ENCODE measurements around the gene BCKDHB. TPM values are rescaled to one million over a fixed set of nuclear protein-coding genes. Genes with fewer than 3 reads are reported as not detected.

BCKDHB gene
- total and polyA plus RNA-seq, 2 experiments from 2014 or later: 32.1 to 42.7 TPM

DNA sequence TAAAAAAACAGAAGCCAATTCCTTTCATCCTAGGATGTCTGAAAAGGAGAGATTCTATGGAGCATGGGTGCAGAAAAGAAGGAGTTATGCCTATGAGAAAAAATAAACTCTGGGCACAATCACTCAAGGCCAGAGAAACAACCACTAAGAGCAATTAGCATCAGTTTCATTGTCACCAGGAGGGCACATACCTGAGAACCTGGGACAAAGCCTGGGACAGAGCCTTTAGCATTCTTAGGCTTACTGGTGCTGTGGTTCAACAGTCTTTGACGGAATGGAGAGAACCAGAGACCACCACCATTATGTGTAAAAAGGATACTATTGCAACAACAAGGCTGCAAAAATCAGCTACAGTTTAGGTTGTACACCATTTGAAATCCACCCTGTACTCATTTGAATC lies 29.4 kb upstream of the BCKDHB start (continued):
- peak; percentile 60; the same call in 1 of the 2 replicates for TF ChIP-seq ZNF462 (CRISPR knock-in tag; IDR thresholded peaks at IDR 0.05)

DNA sequence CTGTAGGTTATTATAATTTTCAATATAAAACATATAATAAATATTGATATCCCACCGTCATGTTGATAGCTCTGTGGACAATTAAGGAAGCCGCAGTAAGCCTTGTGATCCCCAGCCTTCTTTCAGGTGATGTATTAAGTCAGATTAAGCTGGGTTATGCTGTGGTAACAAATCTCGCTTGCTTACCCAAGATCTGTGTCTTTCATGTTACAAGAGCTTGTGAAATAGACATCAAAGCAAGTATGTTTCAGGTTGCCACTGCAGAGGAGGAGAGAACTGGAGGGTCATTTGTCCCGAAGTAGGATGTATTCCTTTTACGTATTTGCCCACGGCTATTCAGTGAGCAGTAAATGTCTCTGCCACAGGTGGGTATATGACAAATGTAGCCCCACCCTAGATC lies 17.8 kb upstream of the BCKDHB start:
- H3K27ac Mint-ChIP-seq: no peak overlapping the region
- ATAC-seq (no peak), DNase-seq (ENCODE audit: low spot score) (no peak)
- Histone ChIP-seq H3K36me3 (ENCODE audit: insufficient read depth) (no peaks in the 10 kb centered on the region), H3K4me1 (ENCODE audit: insufficient read depth) (no peaks in the 10 kb centered on the region), H3K4me3 (no peak overlapping the region), H3K27ac (ENCODE audit: low read depth) (no peak overlapping the region), H3K27me3 (ENCODE audit: insufficient read depth) (no peaks in the 10 kb centered on the region), H4K20me1 (replicated peaks; ENCODE audit: insufficient read depth) (no peaks in the 10 kb centered on the region), H3K9me2 (ENCODE audit: insufficient read depth) (no peaks in the 10 kb centered on the region), H2AFZ (0 out of 2 replicates have a peak overlapping the region, but pooled peaks have one; percentile 74), H3K4me2 (no peak overlapping the region), H3F3A (replicated peaks; ENCODE audit: low read depth) (no peaks in the 10 kb centered on the region), H3K79me2 (replicated peaks; ENCODE audit: insufficient read depth) (no peaks in the 10 kb centered on the region)
- H3K4me1 Mint-ChIP-seq: no peaks in the 10 kb centered on the region
- no peaks in the 10 kb centered on the region for H3K9me3 Mint-ChIP-seq
- H3K27me3 Mint-ChIP-seq (ENCODE audit: insufficient read depth, low read depth, poor library complexity): peaks cover 2% of the 10 kb centered on the region
- no peak overlapping the region for H3K4me3 Mint-ChIP-seq
- H3K36me3 Mint-ChIP-seq (ENCODE audit: low read depth): no peaks in the 10 kb centered on the region
- TF ChIP-seq POLR2AphosphoS5 (IDR thresholded peaks at IDR 0.05; ENCODE audit: low read depth) (no peak), ZNF462 (CRISPR knock-in tag; IDR thresholded peaks at IDR 0.05) (no peak), EZH2phosphoT487 (IDR thresholded peaks at IDR 0.05; ENCODE audit: unreplicated experiment) (no peak), ZNF114 (CRISPR knock-in tag; IDR thresholded peaks at IDR 0.05) (no peak), CREB1 (CRISPR knock-in tag; IDR thresholded peaks at IDR 0.05; ENCODE audit: low read depth) (no peak), CTCF (conservative IDR thresholded peaks at IDR 0.05; ENCODE audit: low read depth in 2 of 2) (no peak)
